GM19328 (cell line): ENCODE results near the gene CHRM1.
"Not testable (repeated sequence)": the region's sequence is repeated elsewhere in the genome, so short reads cannot be mapped to it uniquely, and the experiment has no call there.

ENCODE experiments used
- ATAC-seq: cut with Tn5 transposase; IDR thresholded peaks from one replicate; pipeline ENCODE4 v1.9.1; 2021; ENCODE audit warnings: mild to moderate bottlenecking, moderate library complexity; ENCODE audit not compliant: unreplicated experiment

The CHRM1 gene

DNA sequence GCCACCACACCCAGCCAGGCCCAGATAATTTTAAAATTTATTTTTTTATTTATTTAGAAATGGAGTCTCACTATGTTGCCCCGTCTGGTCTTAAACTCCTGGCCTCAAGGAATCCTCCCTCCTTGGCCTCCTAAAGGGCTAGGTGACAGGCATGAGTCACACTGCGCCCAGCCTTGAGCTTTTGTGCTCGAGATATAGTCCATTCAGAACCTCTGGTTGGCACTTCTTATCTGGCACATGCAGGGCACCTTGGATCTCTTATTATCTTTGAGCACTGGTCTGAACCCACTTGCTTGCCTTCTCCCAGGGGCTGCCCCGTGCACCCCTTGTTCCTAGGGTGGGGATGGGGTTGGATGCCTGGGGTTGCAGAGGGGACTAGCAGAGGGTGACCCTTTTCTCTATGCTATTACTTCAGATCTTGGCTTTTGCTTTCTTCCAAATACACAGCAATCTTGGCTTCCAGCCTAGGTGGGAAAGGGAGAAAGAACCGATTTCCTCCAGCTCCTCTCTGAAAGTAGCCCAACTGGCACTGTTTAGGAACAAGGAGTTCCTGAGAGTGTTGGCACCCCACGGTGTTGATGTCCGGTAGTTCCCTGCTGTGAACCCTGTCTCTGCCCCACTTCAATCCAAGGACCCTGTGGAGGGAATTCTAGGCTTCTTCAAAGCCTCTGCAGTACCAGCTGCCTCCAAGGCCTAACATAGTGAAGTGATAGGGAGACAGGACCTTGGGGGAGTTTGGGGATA lies 41.8 kb downstream of the CHRM1 start:
- ATAC-seq = no peak

GRCh38 chr11:62876712-62877111 lies 44.5 kb downstream of the CHRM1 start:
- no peak for ATAC-seq

- no peak for ATAC-seq
Observed at GRCh38 chr11:62875698-62876478, 45.3 kb downstream of the CHRM1 start.

- ATAC-seq = no peak
Observed at GRCh38 chr11:62874851-62875250, 46.3 kb downstream of the CHRM1 start.

DNA sequence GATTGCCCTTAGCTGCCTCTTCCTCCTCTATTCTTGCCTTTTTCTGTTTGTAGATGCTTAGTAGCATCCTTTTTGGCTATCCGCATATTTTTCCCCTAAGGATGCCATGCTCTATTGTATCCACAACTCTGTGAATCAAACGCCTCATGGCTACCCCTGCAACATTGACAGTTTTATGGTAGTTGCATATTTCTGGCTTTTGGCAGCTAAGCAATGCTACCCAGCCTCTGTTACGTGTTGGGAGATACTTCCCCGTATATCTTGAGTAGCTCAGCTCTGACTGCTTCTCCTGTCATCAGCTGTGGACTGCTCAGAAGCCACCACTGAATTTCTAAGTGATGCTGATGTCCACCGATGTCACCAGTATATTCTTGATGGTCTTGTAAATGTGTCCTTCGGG lies 55.5 kb downstream of the CHRM1 start:
- ATAC-seq = no peak

- ATAC-seq = no peak
Observed at GRCh38 chr11:62863687-62864335, 57.4 kb downstream of the CHRM1 start.

- ATAC-seq = not testable (repeated sequence)
Observed at GRCh38 chr11:62861564-62862192, 59.5 kb downstream of the CHRM1 start.

GRCh38 chr11:62860835-62861563 lies 60.2 kb downstream of the CHRM1 start:
- ATAC-seq = no peak

DNA sequence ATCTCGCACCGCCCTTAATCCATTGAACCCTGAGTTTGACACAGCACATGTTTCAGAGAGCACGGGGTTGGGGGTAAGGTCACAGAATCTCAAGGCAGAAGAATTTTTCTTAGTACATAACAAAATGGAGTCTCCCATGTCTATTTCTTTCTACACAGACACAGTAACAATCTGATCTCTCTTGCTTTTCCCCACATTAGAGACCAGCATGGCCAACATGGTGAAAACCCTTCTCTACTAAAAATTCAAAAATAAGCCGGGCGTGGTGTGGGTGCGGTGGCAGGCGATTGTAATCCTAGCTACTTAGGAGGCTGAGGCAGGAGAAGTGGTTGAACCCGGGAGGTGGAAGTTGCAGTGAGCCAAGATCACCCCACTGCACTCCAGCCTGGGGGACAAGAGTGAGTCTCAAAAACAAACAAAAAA lies 61.9 kb downstream of the CHRM1 start:
- not testable (repeated sequence) for ATAC-seq
